Fibroblast of peridontal ligament (primary cell): ENCODE results near the gene TRPM8.
"Not testable (repeated sequence)": the region's sequence is repeated elsewhere in the genome, so short reads cannot be mapped to it uniquely, and the experiment has no call there.

Experiments
- DNase-seq: peaks from one replicate; pipeline ENCODE4 v3.0.0-alpha.2; 2010; ENCODE audit errors: extremely low read depth

TRPM8 gene

DNA sequence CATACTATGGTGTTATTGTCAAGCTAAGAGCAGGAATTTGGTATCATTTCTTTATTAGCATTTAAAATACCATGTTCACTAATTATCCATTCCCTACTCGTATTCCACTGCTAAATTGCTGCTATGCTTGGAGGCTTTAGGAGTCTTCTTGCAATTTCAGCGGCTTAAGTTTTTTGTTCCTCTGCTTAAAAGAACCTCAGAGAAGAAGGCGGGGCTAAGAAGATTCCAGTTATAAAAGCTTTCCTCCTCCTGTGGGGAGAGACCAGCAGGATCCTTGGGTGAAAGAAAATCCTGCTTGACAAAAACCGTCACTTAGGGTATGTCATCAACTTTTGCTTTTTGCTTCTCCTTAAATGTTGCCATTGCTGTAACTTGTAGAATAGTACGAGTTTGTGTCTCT lies at the start of gene TRPM8:
Gene TRPM8, plus strand, starts transcription at position 258 of the 400 bp plus-strand sequence. CDS start 9,165 bp downstream, outside the sequence.
- no peak for DNase-seq

DNA sequence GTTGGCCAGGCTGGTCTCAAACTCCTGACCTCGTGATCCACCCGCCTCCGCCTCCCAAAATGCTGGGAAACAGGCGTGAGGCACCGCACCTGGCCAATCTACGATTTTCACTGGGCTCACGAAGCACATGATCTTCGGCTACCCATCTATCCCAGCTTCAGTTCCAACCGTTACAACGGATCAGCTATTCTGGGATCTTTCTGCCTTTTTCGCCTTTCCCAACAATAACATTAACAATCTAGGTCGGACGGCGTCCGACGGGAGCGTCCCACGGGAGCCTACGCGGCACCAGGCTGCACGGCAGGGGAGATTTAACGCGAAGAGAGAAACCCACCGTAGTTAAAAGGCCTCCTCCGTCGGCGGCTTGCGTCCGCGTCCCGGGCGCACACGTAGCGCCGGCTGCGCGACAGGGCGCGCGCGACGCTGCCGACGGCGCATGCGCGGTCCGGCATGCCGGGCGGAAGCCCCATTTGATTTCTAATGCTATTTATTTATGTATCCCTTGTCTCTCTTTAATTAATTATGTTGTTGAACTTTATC lies 49.1 kb upstream of the TRPM8 start, which contains the start of gene MSL3B:
Gene MSL3B, minus strand, starts transcription at position 394 of the 540 bp plus-strand sequence.
- DNase-seq = peak; percentile 52

DNA sequence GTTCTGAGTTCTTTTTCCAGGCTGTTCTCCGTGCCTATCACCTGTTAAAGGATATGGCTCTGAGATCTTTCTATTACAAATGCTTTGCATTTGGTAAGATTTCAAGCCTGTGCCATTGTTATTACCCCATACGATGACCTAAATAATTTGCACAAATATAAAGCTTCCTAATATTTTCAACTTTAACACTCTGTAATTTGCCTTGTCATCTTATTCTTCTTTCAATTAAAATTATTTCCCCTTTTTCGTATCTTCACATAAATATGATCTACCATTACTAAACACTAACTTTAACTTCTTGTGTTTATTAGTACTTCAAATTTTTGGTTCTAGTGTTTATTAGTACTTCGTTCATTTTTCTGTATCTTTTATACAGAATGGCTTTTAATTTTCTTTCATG lies 45.7 kb upstream of the TRPM8 start:
- DNase-seq = no peak

DNA sequence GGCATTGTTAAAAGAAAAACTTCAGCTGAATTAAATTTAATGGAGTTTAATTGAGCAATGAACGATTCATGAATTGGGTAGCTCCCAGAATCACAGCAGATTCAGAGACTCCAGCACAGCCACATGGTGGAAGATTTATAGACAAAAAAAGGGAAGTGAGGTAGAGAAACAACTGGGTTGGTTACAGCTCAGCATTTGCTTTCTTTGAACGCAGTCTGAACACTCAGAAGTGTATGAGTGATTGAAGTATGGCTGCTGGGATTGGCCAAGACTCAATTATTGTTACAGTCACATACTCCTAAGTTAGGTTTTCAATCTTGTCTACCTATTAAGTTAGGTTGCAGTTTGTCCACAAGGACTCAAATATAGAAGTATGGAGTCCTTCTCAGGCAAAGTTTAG lies 45.0 kb upstream of the TRPM8 start:
- not testable (repeated sequence) for DNase-seq

DNA sequence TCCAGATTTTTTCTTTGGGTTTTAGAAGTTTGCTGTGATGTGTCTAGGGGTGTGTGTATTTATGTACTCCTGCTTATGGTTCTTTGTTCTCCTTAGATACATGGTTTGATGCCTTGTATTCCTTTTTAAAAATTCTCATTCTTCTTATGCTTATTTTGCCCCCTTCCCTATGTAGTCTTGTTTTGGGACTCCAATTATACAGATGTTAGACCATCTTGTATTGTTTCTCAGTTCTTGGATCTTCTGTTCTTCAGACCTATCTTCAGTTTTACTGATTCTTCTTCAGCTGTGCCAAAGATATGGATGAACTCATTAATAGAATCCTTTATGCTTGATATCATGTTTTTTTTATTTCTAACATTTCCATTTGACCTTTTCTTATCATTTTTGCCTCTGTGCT lies 34.8 kb upstream of the TRPM8 start:
- peak; percentile 2 for DNase-seq

DNA sequence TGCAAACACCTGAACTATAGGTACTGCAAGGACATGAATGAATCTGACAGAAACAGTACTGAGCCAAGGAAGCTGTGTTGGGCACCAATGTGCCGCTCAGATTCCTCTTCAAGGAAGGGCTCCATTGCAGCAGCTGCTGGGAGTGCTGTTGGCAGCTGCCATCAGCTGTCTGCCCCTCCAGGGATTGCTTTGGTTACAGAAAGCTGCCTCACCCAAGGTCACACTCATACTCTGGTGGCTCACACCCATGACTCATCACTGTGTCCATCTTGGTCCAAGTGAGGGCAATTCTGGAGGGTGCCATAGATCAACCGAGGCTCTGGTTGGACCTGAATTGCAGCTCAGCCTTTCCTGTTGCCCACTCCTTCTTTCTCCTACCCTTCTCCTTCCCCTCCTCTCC lies 24.4 kb upstream of the TRPM8 start:
- DNase-seq = no peak

DNA sequence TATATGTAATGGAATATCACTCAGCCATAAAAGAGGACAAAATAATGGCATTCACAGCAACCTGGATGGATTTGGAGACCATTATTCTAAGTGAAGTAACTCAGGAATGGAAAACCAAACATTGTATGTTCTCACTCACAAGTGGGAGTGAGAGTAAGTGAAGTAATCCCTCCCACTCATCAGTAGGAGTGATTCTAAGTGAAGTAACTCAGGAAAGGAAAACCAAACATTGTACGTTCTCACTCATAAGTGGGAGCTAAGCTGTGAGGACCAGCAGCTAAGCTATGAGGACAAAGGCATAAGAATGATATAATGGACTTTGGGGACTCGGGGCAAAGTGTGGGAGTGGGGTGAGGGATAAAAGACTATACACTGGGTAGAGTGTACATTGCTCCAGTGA lies 20.9 kb upstream of the TRPM8 start:
- not testable (repeated sequence) for DNase-seq

DNA sequence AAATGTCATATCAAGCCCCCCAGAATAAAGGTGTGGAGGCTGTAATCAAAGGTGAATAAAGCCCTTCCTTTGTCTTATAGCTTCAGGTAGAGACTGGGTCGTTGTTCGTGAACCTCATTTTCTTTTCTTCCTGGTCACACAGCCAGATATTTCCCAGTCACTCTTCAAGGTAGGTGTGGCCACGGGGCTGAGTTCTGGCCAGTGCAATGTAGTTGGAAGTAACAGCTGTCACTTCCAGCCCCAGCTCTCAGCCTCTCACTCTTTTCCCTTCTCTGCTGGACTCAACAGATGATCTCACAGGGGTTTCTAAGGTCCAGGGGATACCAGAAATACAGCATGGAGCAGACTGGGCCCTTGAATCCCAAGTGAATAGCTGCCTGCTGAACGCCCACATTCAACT lies 15.8 kb upstream of the TRPM8 start:
- DNase-seq = no peak

DNA sequence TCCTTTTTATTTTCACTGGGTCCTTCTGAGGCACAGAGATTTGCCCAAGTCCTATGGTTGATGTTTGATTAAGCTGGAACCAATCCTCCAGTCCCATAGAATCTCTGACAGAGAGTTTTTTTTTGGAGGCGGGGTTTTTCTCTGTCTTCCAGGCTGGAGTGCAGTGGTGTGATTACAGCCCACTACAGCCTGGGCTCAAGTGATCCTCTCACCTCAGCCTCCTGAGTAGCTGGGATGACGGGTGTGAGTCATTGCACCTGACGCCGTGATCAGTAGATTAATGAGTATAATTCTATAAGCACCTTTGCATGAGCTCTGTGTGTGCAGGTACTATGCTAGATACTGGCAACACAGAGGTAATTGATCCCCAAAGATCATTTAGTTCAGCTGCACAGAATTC lies 15.3 kb upstream of the TRPM8 start:
- no peak for DNase-seq

DNA sequence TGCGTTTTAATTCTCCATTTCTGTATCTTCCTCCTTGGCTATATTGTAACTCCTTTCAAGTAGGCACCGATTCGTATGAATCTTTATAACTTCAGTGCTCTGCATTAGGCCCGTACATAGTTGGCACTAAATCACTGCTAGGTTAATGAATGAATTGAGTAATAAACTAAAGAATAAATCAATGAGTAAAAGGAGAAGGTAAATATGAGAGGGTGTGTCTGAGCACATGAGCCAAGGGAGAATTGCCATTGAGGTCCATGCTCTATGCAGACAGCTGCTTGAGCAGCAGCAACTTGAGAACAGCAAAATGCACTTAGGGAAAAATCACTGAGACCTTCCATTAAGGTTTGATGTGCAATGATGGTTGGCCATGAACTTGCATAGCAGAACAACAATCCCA lies 11.2 kb upstream of the TRPM8 start:
- DNase-seq = no peak

DNA sequence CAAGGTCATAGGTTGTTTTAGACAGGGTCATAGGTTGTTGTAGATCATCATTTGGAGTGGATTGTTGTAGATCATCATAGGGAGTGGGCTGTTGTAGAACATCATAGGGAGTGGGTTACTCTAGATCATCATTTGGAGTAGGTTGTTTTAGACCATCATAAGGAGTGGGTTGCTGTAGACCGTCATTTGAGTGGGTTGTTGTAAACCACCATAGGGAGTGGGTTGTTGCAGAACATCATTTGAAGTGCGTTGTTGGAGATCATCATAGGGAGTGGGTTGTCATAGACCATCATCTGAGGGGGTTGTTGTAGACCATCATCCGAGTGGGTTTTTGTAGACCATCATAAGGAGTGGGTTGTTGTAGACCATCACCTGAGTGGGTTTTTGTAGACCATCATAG lies 9.5 kb upstream of the TRPM8 start:
- DNase-seq = no peak

DNA sequence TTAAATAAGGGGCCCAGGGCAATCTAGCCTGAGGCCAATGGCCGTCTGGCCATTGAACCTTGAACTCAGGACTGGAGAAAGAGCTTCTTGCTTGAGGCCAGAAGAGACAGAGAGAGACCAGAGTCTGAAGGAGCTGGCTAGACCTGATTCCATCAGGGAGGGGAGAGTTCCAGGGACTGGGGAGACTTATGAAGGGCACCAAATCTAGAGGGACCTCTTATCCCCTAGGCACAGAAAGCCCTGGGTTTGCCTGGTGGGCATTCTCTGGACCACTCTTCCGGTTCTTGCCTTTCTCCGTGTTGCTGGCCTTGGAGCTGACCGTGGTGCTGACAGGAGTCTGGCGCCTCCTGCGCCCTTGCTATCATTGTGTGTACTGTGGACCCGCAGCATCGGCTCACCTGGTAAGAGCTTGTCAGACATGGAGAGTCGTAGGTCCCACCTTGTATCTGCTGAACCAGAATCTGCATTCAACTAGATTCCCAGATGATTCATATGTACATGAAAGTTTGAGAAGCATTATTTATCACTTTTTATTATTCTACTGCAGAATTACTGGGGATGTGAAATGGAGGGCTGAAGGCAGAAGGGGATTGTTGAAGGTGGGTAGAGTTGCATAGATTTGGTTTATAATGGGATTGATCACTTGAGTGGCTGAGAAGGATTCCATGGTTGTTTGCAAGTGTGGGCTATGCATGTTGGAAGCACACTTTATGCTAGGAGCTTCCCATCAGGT lies 4.3 kb upstream of the TRPM8 start:
- peak; percentile 24 for DNase-seq

DNA sequence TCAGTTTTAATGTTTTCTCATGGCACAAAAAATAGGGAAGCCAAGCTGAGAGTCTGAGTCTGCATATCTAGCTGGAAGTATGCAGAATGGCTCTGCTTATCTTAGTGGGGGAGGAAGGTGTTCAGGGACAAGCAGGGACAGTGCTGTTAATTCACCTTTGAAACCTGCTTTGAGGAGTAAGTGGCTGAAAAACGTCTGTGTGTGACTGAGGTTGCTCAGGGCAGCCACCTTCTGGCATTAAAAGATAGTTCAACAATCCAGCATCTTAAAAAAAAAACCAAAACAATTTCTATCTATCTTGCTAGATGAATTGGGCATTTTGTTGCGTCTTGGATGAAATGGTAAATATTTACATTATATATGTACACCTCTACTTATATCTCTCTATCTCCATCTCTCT lies 2.0 kb upstream of the TRPM8 start:
- no peak for DNase-seq

DNA sequence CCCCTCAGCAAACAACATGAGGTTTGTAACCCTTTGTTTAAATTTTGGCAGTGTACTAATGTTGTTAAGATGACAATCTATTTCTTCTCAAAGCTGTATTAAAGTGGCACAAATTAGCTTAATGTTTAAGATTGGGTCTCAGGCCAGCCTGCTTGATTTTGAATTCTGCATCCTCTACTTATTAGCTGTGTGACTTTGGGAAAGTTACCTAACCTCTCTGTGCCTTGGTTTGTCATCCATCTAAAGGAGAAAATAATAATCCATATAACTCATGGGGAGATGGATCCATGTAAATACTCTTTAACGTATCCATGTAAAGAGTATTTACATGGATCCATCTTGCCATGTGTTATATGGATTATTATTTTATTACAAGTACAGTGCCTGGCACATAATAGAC lies 2.1 kb downstream of the TRPM8 start:
- DNase-seq = no peak

DNA sequence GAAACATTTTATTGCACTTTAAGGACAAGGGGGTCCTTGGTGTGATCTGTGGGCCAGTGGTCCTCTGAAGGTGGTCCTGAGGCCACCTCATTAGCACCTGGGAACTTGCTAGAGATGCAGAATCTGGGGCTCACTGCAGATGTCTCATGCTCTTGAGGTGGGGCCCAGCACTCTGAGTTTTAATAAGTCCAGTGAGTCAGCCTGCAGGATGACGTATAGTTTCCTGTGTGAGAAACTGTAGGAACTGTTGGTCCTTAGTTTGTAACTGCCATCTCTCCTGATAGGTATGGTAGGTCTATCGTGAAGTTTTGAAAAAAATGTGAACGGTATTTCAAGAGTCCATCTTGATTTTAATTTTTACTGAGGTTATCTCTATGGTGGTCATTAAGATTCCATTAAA lies 2.8 kb downstream of the TRPM8 start:
- DNase-seq = peak; percentile 13

DNA sequence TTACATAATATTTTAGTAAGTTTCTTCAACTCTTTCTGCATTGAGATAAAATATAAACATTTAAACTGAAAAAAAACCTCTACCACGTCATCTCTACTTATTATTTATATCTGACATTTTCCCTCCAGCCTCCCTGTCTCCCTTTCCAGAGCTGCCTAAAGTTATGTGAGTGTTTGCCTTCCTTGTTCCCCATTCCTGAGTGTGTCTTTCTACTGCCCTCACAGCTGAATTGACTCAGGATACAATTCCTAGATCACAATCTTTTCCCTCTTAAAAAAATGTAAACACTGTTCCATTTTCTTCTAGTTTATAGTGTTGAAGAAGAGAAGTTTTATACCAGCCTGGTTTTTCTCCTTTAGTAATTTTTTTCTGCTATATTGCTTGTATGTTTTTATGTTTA lies 5.3 kb downstream of the TRPM8 start:
- DNase-seq = no peak

DNA sequence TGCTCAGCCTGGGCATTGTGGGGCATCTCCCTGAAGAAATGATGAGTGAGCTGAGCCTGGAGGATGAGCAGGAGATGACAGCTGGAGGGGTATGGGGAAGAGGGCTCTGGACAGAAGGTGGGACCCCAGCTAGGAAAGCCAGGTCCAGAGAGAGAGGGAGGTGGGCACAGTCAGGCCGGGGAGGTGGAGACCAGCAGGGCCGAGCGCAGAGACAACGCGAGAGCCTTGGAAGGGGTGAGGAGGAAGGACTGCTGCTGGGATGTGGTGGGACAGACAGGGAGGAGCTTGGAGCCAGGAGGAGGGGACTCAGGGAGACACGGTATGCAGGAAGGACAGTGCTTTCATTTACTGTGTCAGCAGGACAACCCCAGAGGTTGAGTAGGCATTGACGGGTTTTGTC lies 8.2 kb downstream of the TRPM8 start:
- no peak for DNase-seq

DNA sequence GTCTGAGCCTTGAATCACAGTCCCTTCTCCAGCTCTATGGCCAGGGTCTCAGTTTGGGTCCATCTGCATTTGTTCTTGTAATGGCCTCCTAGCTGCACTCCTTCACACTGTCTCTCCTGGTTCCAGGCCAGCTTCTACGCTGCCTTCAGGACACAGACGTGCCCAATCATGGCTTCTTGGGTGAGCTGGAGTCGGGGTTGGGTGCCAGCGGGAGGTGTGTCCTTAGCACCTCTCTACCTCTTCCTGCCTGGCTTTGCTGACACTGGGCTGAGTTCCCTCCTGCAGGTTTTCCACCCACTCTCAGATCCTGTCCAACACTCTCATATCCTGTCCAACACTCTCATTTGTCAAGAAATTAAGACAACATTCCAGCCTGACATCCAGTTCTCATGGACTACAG lies 9.6 kb downstream of the TRPM8 start:
- DNase-seq = no peak

DNA sequence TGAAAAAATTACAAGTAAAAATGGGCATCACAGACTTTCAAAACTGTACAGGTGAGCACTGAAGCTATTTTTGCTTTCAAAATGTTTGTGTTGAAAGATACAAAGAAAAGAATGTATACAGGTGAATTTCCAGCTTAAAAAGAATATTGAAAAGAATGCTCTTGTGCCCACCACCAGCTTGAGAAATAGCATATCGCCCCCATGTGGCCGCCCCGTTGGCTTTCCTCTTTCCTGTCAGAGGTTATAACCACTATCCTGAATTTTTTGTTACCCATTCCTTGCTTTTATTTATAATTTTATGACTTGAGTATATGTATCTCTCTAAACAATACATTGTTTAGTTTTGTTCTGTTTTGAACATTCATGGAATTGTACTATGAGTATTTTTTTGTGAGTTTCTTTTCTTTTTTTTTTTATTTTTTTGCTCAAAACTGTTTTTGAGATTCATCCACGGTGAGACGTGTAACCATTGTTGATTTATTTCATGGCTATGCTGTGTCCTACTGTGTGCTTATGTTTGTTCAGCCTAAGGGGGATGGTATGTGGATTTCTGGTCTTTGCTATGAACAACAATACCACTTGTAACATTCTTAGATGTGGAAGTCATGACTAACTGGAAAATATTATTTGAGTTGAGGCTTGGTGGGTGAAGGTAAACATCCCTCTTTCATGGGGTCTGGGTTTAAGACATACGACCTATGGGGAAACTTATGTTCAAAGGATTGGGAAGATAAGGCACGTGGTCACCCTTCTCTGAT lies 11.6 kb downstream of the TRPM8 start:
- peak; percentile 23 for DNase-seq

DNA sequence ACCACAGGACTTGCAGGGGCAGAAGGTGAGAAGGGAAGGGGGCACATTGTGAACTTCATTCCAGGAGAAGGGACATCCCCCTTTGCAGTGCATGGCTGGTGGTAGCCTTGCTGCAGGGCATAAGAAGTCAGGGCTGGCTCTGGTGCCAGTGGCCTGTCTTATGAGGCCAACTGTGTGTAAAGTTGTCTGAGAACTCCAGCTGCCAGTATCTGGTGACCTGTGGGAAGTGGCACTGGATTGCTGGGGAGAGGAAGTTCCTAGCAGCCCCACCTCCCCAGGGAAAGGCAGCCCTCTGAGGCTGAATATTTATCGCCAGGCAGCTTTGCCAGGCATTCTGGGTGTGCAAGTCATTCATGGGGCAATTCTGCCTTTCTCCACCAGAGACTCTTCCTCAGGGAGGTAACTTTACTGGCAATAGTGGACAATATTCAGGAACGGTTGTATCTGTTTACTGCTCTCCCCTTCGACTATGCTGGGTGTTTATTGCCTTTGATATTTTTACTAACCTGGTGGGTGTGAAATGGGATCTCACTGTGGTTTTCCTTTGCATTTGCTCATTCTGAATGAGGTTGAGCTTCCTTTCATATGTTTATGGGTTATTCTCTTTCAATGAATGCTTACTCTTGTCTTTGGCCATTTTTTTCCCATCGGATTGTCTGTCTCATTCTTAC lies 12.3 kb downstream of the TRPM8 start:
- no peak for DNase-seq

DNA sequence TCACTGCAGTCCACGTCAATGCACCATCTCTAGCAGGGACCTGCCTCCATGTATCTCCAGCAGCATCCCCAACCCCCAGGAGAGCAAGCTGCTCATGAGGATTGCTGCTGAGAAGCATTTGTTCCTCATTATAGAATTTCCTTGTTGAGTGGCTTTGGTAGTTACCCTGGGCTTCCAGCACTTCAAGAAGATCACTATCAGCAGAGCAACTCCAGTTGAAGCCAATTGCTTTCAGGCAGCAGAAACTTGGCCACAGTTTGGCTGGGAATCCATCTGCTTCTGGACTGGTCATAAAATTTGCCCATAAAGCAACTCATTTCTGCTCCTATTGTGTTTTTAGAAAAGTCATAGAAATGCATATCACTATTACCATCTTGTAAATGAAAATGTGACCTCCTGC lies 17.4 kb downstream of the TRPM8 start:
- no peak for DNase-seq

DNA sequence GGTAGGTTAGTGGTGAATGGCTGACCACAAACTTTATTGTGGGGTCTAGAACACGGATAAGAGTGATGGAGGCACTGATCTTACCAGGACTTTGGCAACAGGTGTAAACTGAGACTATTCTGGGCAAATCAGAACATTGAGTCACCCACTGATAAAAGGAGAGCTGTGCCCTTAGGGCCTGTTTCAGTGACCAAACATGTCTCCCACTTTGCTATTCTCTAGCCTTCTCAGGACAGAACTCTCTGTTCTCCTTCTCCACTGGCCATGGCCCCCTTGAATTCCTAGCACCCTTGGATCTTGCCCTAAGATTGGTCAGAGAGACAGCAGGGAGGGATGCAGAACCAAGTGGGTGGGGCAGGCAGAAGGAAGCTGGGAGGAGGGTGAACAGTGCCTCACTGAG lies 18.3 kb downstream of the TRPM8 start:
- DNase-seq = no peak

DNA sequence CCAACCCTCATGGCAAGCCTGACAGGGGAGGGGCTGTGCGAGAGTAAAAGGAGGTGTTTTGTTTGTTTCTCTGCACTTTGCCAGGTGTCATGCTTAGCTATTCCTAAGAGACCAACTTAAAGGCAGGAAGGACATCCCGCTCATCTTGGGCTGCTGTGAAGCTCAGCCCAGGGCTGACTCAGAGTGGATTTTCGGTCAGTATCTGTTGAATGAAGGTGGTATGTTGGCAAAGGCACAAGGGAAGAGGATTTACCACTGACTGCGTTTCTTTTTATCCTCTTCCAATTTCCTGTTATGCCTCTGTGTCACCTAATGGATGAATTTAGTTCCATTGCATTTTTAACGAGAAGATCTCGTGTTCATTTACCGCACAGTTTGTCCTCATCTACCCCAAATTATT lies 18.9 kb downstream of the TRPM8 start:
- DNase-seq = no peak
